Forelimb muscle (tissue), 1 donor: Measurements from ENCODE around the gene NFYC. TPM values are rescaled to one million over a fixed set of nuclear protein-coding genes. Genes with fewer than 3 reads are reported as not detected.

Experiments used
- DNase-seq: peaks from one replicate; pipeline ENCODE4 v3.0.0-alpha.2; 2013; ENCODE audit warnings: low read depth
- polyA plus RNA-seq: library from polyadenylated mRNA; unstranded; fragments of 120-200 nt; gene quantifications from one replicate; pipeline ENCODE4 v1.2.1, GENCODE V29; 2013; ENCODE audit not compliant: insufficient read length

Gene NFYC
- polyA plus RNA-seq, 1 donor: 53.4 TPM

GRCh38 chr1:40758578-40759343 is 67.3 kb downstream of the NFYC start:
- no peak for DNase-seq

- no peak for DNase-seq
Measured at GRCh38 chr1:40760984-40761383, 69.5 kb downstream of the NFYC start.

GRCh38 chr1:40762144-40762923 is 70.8 kb downstream of the NFYC start:
- DNase-seq: no peak

- no peak for DNase-seq
Measured at GRCh38 chr1:40763742-40764532, 72.4 kb downstream of the NFYC start.

- no peak for DNase-seq
Measured at GRCh38 chr1:40764981-40765380, 73.5 kb downstream of the NFYC start.

DNA sequence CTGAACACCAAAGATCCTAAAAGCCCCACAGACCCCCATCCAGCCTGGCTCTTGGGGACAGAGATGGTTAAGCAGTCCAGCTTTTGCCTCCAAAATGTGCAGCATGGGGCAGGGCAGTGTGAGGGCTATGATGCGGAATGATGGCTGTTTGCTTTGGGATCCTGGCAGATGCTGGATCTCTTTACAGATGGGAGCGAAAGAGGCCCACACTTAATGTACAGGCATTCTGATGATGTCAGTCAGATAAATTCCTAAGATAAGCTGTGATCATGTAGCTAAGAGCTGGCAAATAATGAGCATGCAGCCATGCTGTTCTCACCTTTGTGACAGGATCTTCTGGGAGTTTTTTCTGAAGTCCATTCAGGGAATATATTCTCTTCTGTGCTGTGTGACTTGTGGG is 74.5 kb downstream of the NFYC start:
- no peak for DNase-seq

DNA sequence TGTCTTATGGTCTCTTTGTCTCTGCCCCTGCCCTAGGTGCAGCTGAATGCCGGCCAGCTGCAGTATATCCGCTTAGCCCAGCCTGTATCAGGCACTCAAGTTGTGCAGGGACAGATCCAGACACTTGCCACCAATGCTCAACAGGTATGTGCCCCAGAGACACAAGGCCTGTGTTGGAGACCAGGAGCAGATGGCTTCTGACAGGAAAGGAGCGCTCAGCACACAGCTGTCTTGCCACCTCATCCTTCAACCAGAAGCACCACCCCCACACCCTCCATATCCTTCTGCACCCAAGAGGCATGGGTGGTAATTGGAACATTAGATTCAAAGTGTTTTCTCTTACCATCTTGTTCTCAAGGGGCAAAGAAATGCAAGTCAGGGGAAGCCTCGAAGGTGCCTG is 75.1 kb downstream of the NFYC start:
- no peak for DNase-seq

DNA sequence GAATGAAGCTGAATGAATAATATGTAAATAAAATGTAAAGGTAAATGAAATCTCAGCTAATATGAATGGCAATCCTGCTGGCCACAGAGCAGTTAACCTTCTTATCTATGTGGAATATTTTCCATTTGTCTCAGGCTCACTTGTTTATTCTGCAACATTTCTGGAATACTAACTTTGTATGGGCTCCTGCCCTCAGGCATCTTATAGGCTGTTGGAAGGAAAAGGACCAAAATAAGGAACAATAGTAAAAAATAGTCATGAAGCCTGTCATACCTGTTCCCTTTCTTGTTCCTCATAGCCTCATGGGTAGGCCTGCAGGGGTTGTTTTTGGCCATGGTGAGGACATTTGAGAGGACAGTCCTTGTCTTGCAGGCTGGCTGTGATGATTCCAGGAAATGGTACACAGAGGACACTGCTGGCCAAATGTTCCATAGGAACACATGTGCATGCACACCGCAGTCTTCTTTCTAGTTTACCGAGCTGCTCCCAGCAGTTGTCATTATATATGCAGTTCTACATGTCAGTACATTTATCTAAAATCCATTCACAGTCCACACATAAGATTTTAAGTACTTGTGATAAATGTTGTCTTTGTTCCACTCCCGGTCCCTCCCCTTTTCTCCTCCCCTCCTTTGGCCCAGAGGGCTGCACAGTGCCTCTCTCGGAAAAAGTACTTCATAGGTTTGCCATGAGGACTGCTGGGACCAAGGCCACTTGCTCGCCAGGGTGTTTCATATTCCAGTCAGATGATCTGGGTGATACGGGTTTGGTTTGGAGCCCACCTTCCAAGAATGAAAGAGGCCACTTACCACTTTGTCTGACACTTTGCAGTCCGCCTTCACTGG is 76.9 kb downstream of the NFYC start:
- no peak for DNase-seq

- DNase-seq: no peak
Measured at GRCh38 chr1:40769815-40770214, 78.3 kb downstream of the NFYC start.

GRCh38 chr1:40770296-40771070 is 79.0 kb downstream of the NFYC start:
- no peak for DNase-seq

DNA sequence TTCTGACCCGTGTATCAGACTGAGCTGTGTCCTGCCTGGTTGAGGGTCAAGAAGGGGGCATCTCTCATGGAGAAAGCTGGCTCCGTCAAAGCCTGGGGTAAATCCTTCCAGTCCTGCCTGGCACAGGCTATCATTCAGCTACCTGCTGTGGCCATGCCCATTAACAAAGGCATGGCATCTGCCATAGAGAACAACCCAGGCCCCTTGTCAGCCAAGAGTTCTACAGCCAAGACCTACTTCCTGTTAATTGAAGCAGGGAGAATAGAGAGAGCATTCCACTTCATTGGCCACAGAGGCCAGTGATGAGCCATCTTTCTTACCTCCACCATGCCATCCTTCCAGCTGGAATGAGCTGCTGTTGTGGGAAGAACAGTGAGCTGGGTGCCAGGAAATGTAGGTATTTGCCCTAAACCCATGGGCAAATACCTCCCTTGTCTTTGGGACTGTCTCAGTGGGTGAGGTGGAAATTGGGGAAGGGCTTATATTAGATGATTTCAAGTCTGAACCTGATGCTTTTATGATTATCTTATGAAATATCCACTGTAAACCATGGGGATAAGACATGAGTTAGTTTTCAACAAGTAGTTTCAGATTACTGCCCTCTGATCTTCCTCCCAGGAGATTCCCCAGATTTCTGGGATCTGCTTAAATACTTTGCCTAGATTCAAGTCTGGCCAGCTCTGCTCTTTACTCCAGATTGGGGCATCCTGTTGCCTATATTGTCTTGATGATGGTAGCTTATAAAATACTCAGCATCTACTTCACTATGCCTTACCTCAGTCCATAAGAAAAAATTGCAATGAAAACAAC is 80.8 kb downstream of the NFYC start:
- DNase-seq: no peak

DNA sequence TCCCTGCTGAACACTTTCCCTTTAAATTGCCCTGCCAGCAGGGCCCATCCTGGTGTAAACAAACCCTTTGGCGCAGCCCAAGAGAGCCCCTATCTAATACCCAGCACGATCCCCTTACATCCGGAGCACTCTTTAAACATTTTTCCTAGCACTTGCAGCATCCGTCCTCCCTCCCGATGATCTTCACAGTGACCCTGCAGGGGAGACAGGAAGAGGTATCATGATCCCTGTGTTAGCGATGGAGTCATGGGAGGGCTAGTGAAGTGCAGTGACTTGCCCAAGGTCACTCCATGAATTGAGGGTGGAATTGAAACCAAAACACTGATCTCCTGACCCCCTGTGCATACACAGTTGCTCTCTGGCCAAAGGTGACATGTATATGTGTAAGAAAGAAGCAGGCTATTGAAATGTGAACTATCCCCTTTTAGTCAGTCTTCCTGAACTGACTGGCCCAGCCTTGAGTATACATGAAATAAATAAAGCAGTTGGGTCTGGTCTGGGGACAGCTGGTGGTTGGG is 82.3 kb downstream of the NFYC start:
- no peak for DNase-seq

DNA sequence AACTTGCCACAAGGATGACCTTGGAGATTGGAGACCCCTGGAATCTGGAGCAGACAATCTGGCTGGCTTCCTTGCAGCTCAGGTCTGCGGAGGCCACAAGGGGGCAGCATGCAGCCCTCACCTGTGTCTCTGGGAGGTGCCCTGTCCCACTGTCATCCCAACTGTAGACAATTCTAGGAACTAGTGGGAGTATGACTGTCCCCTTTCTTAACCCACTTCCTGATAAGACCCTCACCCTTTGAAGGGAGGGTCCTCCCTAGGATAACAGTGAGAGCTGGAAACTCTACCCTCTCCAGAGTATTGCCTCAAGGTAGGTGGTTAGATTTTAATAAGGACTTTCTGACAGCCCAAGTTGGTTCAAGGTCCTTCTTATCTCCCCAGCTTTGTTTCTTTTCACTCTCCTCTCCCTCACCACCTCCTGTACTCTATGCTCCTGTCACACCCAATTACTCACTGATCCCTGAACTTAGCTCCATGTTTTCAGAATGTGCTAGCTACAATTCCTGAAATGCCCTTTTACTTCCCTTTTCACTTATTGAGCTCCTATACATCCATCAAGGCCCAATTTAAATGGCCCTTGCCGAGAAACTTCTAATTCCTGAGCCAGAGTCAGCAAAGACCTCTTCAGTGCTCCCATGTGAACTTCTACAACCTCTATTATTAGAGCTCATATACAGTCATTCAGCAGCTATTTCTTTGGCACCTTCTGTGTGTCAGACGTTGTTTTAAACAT is 82.9 kb downstream of the NFYC start:
- no peak for DNase-seq

- no peak for DNase-seq
Measured at GRCh38 chr1:40776236-40777072, 85.0 kb downstream of the NFYC start.

DNA sequence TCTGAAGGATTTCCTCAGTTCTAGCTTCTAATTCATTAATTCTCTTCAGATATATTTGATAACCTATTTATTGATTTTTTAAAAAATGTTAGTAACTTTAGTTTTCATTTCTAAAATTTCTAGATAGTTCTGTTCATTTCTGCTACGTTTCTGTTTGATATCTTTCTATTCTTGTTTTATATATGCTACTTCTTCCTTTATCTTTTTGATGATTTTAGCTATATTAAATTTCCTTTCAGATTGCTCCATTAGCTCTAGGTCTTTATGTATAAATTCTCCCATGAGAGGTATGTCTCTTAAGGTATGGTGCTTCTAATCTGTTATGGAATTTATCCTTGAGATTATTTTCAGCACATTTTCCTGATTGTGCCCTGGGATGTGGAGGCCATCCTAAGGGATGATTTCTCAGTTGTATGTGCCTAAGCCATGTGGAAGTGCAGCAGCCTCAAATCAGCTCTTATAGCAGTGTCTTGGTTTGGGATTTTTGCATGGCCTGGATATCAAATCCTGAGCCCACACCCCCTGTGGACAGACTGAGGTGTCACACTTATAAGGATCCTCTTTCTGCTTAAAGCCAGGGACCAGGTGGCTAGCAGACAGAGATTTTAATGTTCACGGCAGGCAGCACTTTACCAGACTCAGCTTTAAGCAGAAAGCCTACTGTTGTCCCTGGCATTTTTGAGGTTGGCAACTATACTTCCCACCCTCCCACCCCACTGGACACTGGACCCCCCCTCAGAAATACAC is 85.9 kb downstream of the NFYC start:
- DNase-seq: no peak

- no peak for DNase-seq
Measured at GRCh38 chr1:40780678-40781607, 89.4 kb downstream of the NFYC start.
